ENCODE data around the gene BOLA3.

Gene BOLA3

GRCh38 chr2:74174909-74175308 is 27.2 kb upstream of the BOLA3 start:
- peaks cover 41% of the 10 kb centered on the region for H3K4me1 Mint-ChIP-seq (ENCODE audit: low read depth)
- peaks cover 38% of the 10 kb centered on the region for H3K36me3 Mint-ChIP-seq (ENCODE audit: low read depth)
- H3K27ac Mint-ChIP-seq, result no peak overlapping the region
- H3K9me3 Mint-ChIP-seq, result no peaks in the 10 kb centered on the region
- no peaks in the 10 kb centered on the region for H3K27me3 Mint-ChIP-seq (ENCODE audit: low read depth)
- H3K4me3 Mint-ChIP-seq, result peak overlapping the region; percentile 39

- Mint-ChIP-seq H3K9me3 (peaks cover 8% of the 10 kb centered on the region), H3K36me3 (ENCODE audit: low read depth) (peaks cover 50% of the 10 kb centered on the region), H3K27ac (peak overlapping the region; percentile 71), H3K27me3 (ENCODE audit: low read depth) (no peaks in the 10 kb centered on the region), H3K4me3 (no peak overlapping the region), H3K4me1 (ENCODE audit: low read depth) (peaks cover 19% of the 10 kb centered on the region)
Observed at GRCh38 chr2:74168739-74169138, 21.0 kb upstream of the BOLA3 start.

- Mint-ChIP-seq H3K27ac (no peak overlapping the region), H3K4me3 (no peak overlapping the region), H3K4me1 (ENCODE audit: low read depth) (peaks cover 8% of the 10 kb centered on the region), H3K27me3 (ENCODE audit: low read depth) (no peaks in the 10 kb centered on the region), H3K36me3 (ENCODE audit: low read depth) (peaks cover 43% of the 10 kb centered on the region), H3K9me3 (peaks cover 9% of the 10 kb centered on the region)
Observed at GRCh38 chr2:74164761-74165160, 17.0 kb upstream of the BOLA3 start.

- no peak overlapping the region for H3K4me3 Mint-ChIP-seq
- peaks cover 45% of the 10 kb centered on the region for H3K36me3 Mint-ChIP-seq (ENCODE audit: low read depth)
- H3K4me1 Mint-ChIP-seq (ENCODE audit: low read depth), result peaks cover 5% of the 10 kb centered on the region
- no peak overlapping the region for H3K27ac Mint-ChIP-seq
- peaks cover 9% of the 10 kb centered on the region for H3K9me3 Mint-ChIP-seq
- H3K27me3 Mint-ChIP-seq (ENCODE audit: low read depth), result no peaks in the 10 kb centered on the region
Observed at GRCh38 chr2:74162951-74163350, 15.2 kb upstream of the BOLA3 start.

GRCh38 chr2:74155830-74156229 is 8.1 kb upstream of the BOLA3 start:
- Mint-ChIP-seq H3K36me3 (ENCODE audit: low read depth) (peaks cover 31% of the 10 kb centered on the region), H3K9me3 (no peaks in the 10 kb centered on the region), H3K27me3 (ENCODE audit: low read depth) (no peaks in the 10 kb centered on the region), H3K4me3 (no peak overlapping the region), H3K4me1 (ENCODE audit: low read depth) (peaks cover 8% of the 10 kb centered on the region), H3K27ac (no peak overlapping the region)

GRCh38 chr2:74152954-74153353 is 5.2 kb upstream of the BOLA3 start:
- Mint-ChIP-seq H3K4me3 (no peak overlapping the region), H3K36me3 (ENCODE audit: low read depth) (peaks cover 22% of the 10 kb centered on the region), H3K27ac (no peak overlapping the region)

GRCh38 chr2:74149570-74150319 is 2.0 kb upstream of the BOLA3 start:
- Mint-ChIP-seq H3K27ac (no peak overlapping the region), H3K27me3 (ENCODE audit: low read depth) (no peaks in the 10 kb centered on the region), H3K4me1 (ENCODE audit: low read depth) (peaks cover 9% of the 10 kb centered on the region), H3K4me3 (no peak overlapping the region), H3K9me3 (no peaks in the 10 kb centered on the region), H3K36me3 (ENCODE audit: low read depth) (peaks cover 10% of the 10 kb centered on the region)

More at GRCh38 chr2:74152954-74153353, 5.2 kb upstream of the BOLA3 start:
- no peaks in the 10 kb centered on the region for H3K9me3 Mint-ChIP-seq
- peaks cover 8% of the 10 kb centered on the region for H3K4me1 Mint-ChIP-seq (ENCODE audit: low read depth)
- no peaks in the 10 kb centered on the region for H3K27me3 Mint-ChIP-seq (ENCODE audit: low read depth)

- H3K27ac Mint-ChIP-seq, result no peak overlapping the region
- H3K9me3 Mint-ChIP-seq, result no peaks in the 10 kb centered on the region
- H3K27me3 Mint-ChIP-seq (ENCODE audit: low read depth), result no peaks in the 10 kb centered on the region
- no peak overlapping the region for H3K4me3 Mint-ChIP-seq
- peaks cover 9% of the 10 kb centered on the region for H3K4me1 Mint-ChIP-seq (ENCODE audit: low read depth)
- H3K36me3 Mint-ChIP-seq (ENCODE audit: low read depth), result peaks cover 8% of the 10 kb centered on the region
Observed at GRCh38 chr2:74149247-74149525, 1.5 kb upstream of the BOLA3 start.

- no peak overlapping the region for H3K27ac Mint-ChIP-seq
Observed at GRCh38 chr2:74148457-74149246, 940 bp upstream of the BOLA3 start.

GRCh38 chr2:74146929-74147726 is 584 bp downstream of the BOLA3 start:
- H3K27ac Mint-ChIP-seq, result no peak overlapping the region
- no peaks in the 10 kb centered on the region for H3K27me3 Mint-ChIP-seq (ENCODE audit: low read depth)
- H3K36me3 Mint-ChIP-seq (ENCODE audit: low read depth), result peaks cover 1% of the 10 kb centered on the region
- H3K9me3 Mint-ChIP-seq, result no peaks in the 10 kb centered on the region
- peaks cover 1% of the 10 kb centered on the region for H3K4me1 Mint-ChIP-seq (ENCODE audit: low read depth)
- H3K4me3 Mint-ChIP-seq, result no peak overlapping the region

More at GRCh38 chr2:74148457-74149246, 940 bp upstream of the BOLA3 start:
- Mint-ChIP-seq H3K9me3 (no peaks in the 10 kb centered on the region), H3K27me3 (ENCODE audit: low read depth) (no peaks in the 10 kb centered on the region), H3K4me1 (ENCODE audit: low read depth) (peaks cover 9% of the 10 kb centered on the region), H3K4me3 (no peak overlapping the region), H3K36me3 (ENCODE audit: low read depth) (peaks cover 6% of the 10 kb centered on the region)

- Mint-ChIP-seq H3K4me3 (no peak overlapping the region), H3K27ac (no peak overlapping the region), H3K36me3 (ENCODE audit: low read depth) (peaks cover 4% of the 10 kb centered on the region), H3K4me1 (ENCODE audit: low read depth) (peaks cover 1% of the 10 kb centered on the region), H3K27me3 (ENCODE audit: low read depth) (no peaks in the 10 kb centered on the region), H3K9me3 (no peaks in the 10 kb centered on the region)
Observed at GRCh38 chr2:74142340-74142739, 5.4 kb downstream of the BOLA3 start.

- H3K4me3 Mint-ChIP-seq, result no peak overlapping the region
- H3K9me3 Mint-ChIP-seq, result no peaks in the 10 kb centered on the region
- no peaks in the 10 kb centered on the region for H3K27me3 Mint-ChIP-seq (ENCODE audit: low read depth)
- no peak overlapping the region for H3K27ac Mint-ChIP-seq
- peaks cover 7% of the 10 kb centered on the region for H3K36me3 Mint-ChIP-seq (ENCODE audit: low read depth)
- no peaks in the 10 kb centered on the region for H3K4me1 Mint-ChIP-seq (ENCODE audit: low read depth)
Observed at GRCh38 chr2:74138600-74139323, 8.9 kb downstream of the BOLA3 start.

GRCh38 chr2:74137651-74138599 is 9.8 kb downstream of the BOLA3 start:
- Mint-ChIP-seq H3K4me3 (no peak overlapping the region), H3K36me3 (ENCODE audit: low read depth) (peaks cover 12% of the 10 kb centered on the region), H3K27ac (no peak overlapping the region), H3K4me1 (ENCODE audit: low read depth) (no peaks in the 10 kb centered on the region), H3K27me3 (ENCODE audit: low read depth) (no peaks in the 10 kb centered on the region), H3K9me3 (no peaks in the 10 kb centered on the region)

Data from T-helper 1 cell treated with Interleukin-12 subunit alpha and Interleukin-12 subunit beta and Interleukin-4 antibody, amounts not matched to agents 30 μg/mL and 1 μg/mL, for 36 hours (primary cell).